GM19043 (cell line): Measurements from ENCODE around the gene LFNG.
"Not testable (repeated sequence)": the region's sequence is repeated elsewhere in the genome, so short reads cannot be mapped to it uniquely, and the experiment has no call there.

Source experiments
- ATAC-seq: cut with Tn5 transposase; IDR thresholded peaks from one replicate; pipeline ENCODE4 v1.9.1; 2021; ENCODE audit warnings: low read depth; ENCODE audit not compliant: unreplicated experiment

LFNG gene

DNA sequence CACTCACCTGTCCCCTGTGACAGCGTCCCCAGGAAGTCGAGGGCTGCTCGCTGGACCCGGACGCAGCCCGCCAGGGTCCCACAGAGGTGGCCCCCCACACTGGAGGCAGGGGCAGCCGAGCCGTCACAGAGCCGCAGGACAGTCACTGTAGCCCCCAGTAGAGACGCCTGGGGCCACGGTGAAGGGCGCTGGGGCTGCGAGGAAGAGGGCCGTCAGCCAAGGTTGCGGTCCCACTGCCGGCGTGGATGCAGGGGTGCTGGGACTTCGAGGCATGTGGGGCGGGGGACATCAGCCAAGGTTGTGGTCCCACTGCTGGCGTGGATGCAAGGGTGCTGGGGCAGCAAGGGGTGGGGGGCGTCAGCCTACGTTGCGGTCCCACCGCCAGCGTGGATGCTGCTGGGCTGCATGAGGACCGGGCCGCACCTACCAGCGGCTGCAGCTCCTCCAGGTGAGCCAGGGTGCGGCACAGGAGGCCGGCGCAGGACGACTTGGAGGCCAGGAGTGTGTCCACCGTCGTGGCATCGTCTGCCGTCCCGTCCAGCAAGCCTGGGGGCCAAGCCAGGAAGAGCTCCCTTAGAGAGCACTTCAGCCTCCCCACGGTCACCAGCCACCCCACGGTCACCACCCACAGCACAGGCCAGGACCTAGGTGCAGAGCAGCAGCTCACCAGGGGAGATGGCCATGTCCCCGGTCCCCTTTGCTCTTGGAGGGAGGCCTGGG, 21.9 kb downstream of the LFNG start:
- ATAC-seq, result no peak

DNA sequence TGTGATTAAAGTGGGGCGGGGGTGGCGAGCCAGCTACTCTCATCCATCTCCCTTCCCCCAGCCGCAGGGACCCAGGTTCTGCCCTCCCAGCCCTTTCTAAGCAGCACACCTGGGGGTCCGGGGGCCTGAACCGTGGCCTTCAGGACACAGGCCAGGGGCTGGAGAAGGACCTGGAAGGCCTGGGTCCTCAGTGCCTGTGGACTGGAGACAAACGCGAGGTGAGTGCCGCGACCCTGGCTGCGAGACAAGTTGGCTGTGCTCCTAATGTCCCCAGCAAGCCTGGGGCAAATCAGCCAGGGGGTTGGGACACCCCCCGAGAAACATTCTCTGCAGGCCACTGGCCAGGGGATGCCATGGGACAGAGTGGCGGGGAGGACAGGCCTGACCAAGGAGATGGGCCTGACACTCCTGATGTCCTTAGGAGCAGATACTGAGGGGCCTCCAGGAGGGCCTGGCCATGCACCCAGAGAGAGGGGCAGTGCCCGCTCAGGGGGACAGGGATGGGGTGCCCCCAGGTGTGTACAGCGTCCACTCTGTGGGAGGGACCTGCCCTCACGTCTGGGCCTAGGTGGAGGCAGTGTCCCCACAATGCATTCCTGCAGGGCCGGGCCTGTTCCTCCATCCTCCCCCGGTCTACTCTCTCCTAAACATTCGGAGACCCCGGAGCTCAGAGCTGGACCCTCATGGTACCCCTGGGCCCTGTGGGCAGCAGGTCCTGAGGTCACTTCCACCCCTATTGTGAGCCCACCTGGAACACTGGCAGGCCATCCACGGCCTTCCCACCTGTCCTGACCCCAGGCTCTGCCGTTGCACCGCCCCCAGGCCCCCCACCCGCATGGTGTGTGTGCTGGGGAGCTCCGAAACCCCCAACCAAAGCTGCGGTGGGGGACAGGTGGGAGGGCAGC, 22.7 kb downstream of the LFNG start:
- no peak for ATAC-seq

DNA sequence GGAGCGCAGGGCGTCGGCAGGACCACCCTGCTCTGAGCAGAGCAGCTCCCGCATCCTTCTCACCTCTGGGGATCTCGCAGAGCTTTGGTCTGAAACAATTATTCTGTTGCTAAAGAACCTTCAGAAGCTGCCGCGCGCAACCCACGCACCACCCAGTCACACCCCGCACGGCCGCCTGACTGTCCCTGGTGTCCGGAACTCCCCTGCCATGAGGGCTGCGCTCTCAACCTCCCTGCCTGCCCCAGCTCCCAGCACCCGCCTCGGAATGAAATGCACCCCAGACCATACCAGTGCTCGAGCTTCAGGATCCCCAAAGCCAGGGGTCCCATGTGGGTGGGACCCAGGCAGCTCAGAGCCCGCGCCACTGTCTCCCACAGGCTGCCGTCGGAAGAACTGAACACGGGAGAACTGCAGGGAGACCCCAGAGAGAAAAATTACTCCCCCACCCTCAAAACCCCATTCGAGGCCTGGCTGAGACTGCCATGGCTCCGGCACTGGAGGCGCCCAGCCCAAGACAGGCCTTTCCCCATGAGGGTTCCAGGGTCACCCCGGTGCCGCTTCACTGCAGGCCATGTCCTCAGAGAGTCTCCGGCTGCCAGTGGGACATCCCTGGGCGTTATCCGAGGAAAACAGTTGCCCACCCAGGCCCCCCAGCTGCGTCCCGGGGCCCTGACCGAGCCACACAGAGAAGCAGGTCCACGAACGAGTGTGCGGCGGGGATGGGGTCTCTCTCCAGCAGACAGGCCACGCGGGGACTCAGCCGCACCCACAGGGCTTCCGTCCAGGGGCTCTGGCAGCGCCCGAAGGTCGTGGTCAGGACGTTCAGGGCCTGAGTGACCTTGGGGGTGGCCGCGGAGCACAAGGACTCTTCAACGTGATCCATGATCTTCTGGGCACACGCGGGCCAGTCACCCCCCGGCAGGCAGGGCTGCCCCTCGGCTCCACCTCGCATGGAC, 23.6 kb downstream of the LFNG start:
- ATAC-seq, result no peak

DNA sequence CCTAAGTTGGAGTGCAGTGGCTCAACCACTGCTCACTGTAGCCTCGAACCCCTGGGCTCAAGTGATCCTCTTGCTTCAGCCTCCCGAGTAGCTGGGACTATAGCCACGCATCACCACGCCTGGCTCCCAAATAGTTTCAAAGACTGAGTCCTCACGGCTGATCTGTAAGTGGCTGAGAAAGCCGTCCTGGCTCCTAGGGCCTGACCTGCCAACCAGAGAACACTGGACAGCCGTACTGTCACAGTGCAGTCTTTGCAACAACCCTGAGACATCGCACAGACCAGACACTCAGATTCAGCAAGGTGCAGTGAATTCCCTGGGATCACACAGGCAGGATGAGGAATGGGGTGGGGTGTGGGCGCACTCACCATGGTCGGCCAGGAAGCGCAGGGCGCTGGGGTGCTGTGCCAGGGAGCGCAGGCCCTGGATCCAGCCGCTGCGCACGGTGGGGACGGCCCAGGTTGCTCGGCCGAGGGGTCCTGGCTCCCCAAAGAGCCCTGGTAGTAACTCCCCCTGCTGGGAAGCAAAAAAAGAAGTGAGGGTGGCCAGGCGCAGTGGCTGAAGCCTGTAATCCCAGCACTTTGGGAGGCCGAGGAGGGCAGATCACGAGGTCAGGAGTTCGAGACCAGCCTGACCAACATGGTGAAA, 25.1 kb downstream of the LFNG start:
- no peak for ATAC-seq

DNA sequence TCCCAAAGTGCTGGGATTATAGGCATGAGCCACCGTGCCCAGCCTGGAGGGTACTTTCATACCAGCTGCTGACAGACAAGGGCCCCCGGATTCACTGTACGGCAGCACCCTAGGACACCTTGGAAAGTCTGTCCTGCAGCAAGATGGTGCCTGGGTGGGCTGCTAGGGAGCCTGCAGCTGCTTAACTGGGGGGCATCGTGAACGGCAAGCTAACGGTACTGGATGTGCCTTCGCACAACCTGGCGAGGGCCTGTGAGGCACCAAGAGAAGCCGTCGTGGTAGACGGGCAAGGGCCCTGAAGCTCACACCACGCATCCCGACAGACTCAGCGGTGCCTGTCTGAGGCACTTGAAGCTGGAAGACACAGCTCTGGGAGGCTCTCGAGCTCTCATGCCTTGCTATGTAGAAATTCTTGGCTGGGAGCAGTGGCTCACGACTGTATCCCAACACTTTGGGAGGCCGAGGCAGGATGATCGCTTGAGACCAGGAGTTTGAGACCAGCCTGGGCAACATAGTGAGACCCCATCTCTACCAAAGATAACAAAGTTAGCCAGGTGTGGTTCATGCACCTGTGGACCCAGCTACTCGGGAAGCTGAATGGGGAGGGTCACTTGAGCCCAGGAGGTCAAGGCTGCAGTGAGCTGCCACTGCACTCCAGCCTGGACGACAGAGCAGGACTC, 26.3 kb downstream of the LFNG start:
- ATAC-seq, result no peak

DNA sequence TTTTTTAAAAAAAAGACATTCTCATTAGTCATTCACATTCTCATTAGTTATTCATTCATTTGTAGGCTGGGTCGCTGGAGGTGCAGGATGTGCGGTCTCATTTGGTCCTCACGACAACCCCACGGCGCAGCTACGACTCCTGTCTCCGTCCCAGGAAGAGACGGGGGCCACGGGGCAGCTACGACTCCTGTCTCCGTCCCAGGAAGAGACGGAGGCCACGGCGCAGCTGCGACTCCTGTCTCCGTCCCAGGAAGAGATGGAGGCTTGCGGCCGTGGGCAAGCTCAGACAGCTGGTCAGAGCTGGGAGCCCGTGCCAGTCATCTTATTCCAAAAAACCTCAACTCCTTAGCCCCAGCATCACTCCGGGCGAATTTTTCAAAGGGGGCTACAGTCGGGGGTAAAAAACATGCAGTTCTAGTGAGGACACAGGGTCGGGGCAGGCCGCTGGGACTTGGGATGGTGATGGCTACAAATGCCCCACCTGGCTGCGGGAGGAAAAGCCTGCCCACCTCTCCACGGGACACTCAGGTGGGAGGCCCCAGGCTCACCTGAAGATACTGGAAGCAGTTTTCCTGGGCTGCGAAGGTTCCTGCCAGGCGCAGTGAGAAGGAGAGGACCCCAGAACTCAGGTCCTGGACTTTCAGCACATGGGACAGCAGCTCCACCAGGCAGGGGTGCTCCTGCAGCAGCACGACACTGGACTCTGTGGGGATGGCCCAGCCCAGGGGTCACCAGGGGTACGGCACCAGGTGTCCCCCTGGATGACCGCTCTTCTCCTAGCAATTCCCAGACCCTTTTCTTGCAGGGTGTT, 27.4 kb downstream of the LFNG start:
- ATAC-seq, result no peak

DNA sequence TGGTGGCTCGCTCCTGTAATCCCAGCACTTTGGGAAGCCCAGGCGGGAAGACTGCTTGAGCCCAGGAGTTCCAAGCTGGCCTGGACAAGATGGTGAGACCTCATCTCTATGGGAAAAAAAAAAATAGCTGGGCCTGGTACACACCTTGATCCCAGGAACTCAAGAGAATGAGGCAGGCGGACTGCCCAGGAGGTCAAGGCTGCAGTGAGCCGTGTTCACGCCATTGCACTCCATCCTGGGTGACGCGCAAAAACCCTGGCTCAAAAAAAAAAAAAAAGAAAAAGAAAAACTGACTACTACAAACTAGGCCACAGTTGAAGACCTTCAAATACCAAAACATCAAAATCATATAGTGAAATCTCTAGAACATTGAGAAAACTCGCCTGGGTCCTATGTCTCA, 31.8 kb downstream of the LFNG start:
- ATAC-seq, result no peak

DNA sequence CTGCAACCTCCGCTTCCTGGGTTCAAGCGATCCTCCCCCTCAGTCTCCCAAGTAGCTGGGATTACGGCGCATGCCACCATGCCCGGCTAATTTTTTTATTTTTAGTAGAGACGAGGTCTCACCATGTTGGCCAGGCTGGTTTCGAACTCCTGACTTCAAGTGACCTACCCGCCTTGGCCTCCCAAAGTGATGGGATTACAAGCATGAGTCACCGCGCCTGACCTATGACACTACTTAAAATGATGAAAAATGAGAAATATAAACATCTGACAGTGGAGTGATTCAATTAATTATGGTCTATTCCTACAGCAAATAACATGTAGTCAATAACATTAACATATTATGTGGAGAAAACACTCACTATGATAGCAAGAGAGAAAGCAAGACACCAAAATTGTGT, 33.5 kb downstream of the LFNG start:
- no peak for ATAC-seq

DNA sequence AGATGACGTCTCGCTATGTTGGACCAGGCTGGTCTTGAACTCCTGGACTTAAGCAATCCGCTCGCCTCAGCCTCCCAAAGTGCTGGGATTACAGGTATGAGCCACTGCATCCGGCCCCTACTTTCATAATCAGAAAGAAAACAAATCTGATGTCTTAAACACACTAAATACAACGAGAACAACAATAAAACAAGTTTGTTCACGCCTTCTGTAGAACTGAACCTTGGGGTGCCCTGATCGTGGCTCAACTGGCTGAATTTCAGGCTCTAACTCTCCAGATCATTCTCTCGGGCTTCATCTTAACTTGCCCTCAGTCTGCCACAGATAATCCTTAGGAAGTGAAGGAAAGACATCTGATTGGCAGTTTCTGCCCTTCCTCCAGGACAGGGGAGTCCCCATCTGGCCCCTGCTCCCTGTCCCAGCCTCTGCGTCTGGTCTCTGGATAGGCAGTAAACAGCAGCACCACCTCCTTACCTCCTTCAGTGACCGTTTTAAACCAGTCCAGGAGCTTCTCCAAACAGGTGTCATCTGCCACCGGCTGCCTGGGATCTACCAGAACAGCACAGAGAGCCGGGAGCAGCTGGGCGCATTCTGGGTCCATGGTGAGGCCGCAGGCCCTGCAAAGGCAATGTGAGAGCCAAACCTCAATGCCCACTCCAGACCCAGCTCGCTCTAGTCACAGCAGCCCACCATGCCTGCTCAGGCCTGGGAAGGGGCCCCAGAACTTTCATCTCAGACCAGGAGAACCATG, 34.4 kb downstream of the LFNG start:
- no peak for ATAC-seq

DNA sequence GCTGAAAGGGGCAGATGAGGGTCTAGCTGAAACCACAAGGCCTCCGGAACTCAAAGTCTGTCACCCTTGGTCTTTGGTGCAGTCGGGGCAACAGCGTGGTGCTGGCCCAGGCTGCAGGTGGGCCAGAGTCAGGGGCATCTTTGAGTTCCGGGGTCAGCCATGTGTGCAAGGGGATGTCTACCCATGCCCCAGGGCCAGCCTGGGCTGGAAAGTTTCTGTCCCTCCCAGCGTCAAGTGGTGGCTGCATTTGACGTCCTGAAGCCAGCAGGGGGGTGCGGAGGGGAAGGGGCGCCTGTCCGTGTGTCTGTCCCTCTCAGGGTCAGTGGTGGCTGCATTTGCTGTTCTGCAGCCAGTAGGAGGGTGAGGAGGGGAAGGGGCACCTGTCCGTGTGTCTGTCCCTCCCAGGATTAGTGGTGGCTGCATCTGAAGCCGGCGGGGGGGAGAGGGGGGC, 35.1 kb downstream of the LFNG start:
- no peak for ATAC-seq

DNA sequence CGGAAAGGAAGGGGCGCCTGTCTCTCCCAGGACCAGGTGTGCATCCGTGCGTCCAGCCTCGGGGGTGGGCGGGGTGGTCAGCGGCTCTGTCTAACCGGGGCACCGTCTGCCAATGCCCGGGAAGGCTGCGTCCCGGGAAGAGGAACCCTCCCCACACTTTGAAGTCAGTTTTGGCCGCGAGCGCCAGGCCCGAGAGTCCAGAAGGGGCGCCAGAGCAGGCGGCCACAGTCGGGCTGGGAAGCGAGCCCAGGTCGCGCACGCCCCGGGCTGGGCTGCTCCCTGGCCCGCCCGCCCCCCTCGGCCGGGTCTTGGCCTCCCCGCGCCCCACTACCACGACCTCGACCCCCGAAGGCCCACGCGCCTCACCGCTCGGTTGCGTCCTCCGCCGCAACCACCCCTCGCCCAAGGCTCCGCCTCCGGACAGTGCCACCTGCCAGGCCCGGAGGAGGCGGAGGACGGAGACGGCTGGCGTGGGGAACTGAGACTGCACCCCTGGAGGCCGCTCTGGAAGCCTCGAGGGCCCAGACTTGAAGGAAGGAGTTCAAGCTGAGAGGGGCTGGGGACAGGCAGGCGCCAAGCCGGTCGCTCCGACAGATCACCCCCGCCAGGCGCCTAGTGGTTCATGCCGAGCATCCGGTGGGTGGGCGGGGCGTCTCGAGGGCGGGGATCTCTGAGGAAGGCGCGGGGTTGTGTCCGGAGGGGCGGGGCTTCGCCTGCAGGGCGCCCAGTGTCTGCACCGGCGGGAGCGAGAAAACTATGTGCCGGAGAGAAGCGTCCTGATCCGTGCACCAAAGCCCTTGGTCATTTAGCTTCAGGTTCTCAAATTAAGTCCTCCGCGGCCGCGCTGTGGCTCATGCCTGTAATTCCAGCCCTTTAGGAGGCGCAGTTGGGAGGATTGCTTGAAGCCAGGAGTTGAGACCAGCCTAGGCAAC, 35.8 kb downstream of the LFNG start, which contains the start of gene BRAT1:
BRAT1 (minus strand) TSS at position 404 of the 932 bp plus-strand sequence. CDS start 1,093 bp downstream, outside the sequence.
- ATAC-seq, result peak; percentile 65

DNA sequence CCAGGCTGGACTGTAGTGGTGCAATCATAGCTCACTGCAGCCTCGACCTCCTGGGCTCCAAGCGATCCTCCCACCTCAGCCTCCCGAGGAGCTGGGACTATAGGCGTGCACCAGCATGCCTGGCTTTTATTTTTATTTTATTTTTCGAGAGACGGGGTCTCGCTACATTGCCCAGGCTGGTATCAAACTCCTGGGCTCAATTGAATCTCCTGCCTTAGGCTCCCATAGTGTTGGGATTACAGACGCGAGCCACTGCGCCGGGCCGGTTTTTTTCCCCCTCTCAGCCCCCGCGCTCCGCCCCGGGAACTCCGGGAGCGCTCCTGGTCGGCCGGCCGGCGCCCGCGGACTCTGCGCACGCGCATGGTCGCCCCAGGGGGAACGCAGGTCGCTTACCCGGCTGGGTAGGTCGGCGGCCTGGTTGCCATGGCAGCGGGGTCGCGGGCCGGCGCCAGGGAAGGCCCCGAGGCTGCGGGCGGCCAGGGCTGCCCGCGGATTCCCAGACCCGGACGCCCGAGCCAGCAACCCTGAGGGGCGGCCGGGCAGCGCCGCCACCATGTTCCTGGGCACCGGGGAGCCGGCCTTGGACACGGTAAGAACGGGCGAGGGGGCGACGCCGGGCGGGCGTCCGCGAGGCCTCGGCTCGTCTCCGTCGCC, 39.2 kb downstream of the LFNG start, which contains the start of gene IQCE:
IQCE (plus strand) TSS at position 351 of the 654 bp plus-strand sequence; CDS start at position 554, 203 bp downstream.
- peak; percentile 49 for ATAC-seq

DNA sequence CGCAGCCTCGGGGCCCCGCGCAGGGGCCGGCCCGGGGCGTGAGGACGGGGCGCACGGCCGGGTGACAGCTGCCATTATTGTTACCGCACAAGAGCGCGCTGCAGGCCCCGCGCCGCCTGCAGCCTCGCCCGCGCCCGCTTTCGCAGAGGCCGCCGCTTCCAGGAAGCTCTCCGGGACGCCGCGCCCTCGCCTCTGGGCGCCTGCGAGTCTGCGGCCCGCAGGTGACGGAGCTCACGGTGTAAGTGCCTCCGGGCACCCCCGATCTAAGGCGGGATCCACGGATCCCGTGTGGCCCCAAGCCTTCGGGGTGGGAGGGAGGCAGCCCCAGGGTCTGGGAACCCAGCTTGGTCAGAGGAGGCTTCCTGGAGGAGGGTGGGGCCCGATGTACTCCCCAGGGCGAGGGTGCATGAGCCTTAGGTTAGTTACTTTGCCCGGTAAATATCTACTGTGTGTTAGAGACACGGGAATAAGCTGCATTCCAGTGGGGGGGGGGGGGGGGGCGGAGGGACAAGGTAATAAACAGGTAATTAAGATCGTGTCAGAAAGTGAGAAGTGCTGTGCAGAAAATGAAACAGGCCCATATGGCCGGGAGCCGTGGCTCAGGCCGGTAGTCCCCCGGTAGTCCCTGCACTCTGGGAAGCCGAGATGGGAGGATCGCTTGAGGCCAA, 39.8 kb downstream of the LFNG start:
- no peak for ATAC-seq

DNA sequence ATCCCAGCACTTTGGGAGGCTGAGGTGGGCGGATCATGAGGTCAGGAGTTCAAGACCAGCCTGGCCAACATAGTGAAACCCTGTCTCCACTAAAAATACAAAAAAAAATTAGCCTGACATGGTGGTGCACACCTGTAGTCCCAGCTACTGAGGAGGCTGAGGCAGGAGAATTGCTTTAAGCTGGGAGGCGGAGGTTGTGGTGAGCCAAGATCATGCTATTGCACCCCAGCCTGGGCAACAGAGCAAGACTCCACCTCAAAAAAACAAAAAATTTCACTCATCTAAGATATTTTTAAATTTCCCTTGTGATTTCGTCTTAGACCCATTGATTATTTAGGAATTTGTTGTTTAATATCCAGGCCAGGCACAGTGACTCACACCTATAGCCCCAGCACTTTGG, 44.4 kb downstream of the LFNG start:
- not testable (repeated sequence) for ATAC-seq

DNA sequence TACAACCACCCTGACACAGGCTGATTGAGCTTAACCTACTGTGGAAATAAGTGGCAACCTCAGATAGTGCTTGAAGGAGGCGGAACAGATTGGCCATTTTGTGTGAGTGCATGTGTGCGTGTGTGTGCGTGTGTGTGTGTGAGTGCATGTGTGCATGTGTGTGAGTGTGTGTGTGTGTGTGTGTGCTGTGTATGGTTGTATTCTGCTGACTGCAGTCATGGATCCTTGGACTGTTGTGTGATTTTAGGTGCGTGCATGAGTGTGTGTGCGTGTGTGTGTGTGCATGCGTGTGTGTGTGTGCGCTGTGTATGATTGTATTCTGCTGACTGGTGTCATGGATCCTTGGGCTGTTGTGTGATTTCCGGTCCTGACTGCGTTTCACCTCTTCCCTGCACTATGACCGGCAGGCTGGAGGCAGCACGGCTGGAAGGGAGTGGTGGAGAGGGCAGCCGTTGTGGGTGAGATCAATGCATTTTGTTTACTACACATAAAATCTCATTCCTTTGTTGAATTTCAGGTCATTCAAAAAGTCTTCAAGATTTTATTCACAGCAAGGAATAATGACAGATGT, 45.5 kb downstream of the LFNG start:
- ATAC-seq, result no peak
